NT2/D1 (cell line): ENCODE measurements around the gene NOTCH1.

Experiments
- YY1 ChIP-seq: IDR thresholded peaks from 2 replicates; pipeline ENCODE4 v1.6.1; 2011; ENCODE audit not compliant: insufficient read length, insufficient read depth
- ZNF274 ChIP-seq: IDR thresholded peaks from 2 replicates; pipeline ENCODE4 v1.6.1; 2011; ENCODE audit warnings: mild to moderate bottlenecking, low read depth, low read length

DNA sequence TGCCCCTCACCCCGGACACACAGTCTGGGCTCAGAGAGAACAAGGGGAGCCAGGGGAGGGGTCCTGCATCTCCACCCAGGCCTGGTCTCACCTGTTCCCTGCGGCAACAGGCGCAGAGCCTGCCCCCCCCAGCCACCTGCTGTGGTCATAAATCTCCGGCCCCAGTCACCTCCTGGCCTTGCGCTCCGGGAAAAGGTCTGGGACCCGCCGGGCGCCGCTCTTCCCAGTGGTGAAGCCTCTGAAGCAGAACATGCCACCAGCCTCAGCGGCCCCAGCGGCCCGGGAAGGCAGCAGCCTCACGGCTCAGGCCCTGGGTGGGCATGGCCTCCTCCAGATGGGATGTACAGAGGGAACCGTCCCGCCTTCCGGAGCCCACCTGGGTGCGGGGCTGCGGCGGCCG lies 20.6 kb downstream of the NOTCH1 start:
- TF ChIP-seq ZNF274: no peak
- TF ChIP-seq YY1: no peak
